Globus pallidus (tissue), 1 donor: ENCODE results near the gene SP1.
A peak's percentile ranks its signal among the peaks of the same experiment; 100 is the strongest.
"Not testable (repeated sequence)": the region's sequence is repeated elsewhere in the genome, so short reads cannot be mapped to it uniquely, and the experiment has no call there.

Experiments used
- DNase-seq: peaks from one replicate; pipeline ENCODE4 v3.0.0-alpha.2; 2015; ENCODE audit warnings: low spot score

SP1 gene

DNA sequence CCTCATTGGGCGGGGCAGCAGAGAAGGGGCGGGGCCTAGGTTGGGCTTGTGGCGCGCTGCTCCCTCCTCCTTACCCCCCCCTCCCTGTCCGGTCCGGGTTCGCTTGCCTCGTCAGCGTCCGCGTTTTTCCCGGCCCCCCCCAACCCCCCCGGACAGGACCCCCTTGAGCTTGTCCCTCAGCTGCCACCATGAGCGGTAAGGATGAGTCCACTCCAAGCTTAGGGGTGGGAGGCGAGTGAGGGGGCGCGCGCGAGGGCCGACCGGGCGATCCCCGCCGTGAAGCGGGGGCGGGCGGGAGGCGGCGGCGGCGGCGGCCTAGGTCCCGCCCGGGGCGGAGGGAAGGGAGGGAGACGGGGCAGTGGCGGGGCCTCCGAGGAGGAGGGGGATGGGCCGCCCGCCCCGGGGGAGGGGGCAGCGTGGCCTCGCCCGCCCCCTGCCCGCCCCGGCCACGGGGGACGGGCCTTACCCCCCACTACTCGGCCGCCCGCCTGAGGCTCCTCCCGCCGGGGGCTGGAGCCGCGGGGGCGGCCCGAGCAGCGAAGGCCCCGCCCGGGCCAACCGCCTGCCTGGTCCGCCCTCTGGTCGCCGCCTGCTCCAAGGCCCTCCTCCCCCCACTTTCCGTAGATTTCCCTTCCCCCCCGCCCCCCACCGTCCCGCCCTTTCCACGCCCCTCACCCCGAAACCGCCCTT is at the start of gene SP1:
SP1 (plus strand) TSS at position 73 of the 690 bp plus-strand sequence; CDS start at position 189, 116 bp downstream.
- peak; percentile 92 for DNase-seq

DNA sequence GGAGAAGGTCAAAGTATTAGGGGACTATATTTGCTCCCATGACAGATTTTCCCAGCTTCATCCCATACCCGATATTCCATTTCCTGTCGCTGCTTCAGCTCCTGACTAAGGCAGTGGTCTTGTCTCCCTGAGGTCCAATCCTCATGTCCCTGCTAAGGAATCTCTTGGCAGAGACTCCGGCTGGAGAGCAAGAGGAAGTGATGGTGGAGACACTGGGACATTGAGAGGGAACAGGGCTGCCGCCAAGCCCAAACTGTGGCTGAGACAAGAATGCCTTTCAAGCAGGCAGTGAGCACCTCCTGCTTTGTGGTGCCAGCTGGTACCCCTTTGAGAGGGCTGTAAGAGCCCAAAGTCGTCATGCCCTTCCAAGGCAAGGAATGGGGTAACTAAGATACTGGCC is 49.3 kb upstream of the SP1 start:
- peak; percentile 14 for DNase-seq

DNA sequence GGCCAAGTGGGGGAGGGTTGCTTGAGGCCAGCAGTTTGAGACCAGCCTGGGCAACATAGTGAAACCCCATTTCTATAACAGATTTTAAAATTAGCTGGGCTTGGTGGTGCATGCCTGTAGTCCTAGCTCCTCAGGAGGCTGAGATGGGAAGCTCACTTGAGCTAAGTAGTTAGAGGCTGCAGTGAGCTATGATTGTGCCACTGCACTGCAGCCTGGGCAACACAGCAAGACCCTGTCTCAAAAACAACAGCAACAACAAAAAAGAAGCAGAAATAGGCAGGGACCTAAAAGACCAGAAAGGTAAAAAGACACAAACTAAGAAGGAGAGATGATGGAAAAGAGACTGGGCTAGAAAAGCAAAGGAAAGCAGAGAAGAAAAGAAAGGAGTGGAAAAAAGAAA is 47.6 kb upstream of the SP1 start:
- DNase-seq, result not testable (repeated sequence)

DNA sequence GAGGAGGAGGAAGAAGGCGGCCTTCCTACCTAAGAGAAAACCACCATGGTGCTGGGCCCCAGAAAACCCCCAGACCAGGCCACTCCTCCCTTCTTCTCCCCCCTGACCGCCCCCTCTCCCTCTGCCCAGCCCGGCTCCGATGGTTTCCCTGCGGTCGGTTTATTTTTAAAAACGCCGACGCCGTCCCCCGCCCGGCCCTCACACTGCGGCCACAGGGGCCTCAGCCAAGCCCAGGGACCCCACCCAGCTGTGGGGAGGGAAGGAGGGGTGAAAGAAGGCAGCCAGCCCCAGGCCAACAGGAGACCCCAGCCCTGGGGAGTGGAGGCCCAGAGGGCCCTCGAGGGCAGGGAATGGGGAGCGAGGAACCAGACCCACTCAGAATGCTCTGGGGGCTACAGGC is 47.2 kb upstream of the SP1 start:
- DNase-seq, result no peak

DNA sequence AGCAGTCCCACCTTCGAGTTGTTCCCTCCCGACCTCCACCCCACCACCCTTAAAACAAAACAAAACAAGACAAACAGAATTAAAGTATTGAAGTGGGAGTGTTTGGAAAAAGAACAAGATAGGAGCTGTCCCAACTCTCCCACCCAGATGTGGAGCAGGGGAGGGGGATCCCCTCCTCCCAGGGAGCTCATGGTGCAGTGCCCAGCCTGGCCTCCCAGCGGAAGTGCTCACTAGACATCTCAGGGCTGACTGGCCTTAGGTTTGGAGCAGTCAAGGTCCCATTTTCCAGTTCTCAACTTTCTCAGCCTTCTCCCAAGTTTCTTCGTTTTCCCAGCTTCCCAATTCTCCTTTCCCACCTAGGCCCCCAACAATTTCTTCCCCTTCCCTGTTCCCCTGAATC is 46.7 kb upstream of the SP1 start:
- DNase-seq, result no peak

DNA sequence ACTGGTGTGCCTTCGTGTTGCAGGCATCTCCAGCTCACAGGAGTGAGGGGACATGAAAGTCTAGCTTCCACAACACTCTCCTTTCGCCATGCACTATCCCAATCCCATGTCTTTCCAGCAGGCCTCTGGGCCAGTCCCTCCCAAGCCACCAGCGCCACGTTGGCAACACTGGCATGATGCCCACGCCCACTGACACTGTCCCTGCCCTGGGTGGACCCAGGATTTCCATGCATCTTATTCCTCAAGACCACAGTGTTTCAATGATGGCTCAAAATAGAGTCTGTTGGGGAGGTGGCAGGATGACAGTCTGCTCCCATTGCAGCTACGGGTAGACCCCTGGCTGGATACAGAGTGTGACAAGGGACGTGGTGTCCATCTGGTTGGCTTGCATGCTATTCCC is 46.1 kb upstream of the SP1 start:
- DNase-seq, result no peak

DNA sequence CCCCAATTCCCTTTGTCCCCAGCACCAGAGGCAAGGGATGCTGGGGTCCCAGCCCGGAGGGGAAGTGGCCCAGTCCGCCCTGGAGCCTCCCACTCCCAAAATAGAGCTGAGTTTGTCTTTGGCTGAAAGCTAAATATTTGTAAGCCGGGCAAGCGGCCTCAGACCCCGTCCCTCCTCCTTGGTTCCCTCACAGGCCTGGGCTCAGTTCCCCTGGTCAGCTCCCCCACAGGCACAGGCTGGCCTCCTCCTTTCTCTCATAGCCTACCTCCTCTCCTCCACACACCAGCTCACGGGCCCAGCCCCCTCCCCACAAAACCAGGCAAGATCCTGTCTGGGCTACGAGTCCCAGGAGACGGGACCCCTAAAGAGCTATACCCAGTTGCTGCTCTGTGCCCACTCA is 45.2 kb upstream of the SP1 start:
- DNase-seq, result no peak

DNA sequence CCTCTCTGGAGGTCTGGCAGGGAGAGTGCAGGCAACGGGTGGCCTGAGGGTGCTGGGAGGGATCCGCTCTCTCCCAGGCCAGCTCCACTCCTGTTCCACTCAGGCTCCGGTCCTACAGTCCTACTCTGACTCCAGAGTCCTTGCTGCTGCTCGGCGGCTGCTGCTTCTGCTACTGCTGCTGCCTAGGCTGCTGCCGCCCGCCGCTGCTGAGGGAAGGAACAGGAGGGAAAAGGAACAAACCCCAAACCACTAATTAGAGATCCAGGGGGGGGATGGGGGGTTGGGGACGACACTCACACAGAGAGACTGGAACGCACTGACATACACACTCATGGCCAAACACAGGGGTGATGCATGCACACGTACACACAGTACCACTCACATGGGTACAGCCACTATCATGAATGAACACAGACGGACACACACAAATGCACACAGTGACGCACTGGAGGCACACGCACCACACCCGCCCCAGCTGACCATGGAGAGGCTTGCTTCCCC is 43.7 kb upstream of the SP1 start, which contains the start of gene SP7:
SP7 (minus strand) TSS at position 174 of the 501 bp plus-strand sequence. CDS start 708 bp downstream, outside the sequence.
- no peak for DNase-seq

DNA sequence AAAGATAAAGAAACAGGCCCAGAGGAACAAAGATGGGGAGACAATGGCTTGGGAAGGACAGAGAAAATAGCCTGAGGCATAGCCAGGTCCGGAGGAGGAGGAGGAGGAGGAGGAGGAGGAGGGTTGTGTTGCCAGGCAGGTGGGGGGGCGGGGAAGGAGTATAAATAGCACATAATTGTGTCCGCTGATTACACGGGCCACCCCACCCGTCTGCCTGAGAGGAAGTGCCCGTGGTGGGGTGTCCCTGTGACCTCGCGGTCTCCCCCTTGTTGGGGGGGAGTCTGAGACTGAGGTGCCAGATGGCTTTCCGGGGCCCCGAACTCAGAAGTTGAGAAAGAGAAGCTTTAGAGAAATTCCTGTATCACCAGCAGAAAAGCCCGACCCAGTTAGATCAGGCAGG is 42.0 kb upstream of the SP1 start:
- DNase-seq, result no peak

DNA sequence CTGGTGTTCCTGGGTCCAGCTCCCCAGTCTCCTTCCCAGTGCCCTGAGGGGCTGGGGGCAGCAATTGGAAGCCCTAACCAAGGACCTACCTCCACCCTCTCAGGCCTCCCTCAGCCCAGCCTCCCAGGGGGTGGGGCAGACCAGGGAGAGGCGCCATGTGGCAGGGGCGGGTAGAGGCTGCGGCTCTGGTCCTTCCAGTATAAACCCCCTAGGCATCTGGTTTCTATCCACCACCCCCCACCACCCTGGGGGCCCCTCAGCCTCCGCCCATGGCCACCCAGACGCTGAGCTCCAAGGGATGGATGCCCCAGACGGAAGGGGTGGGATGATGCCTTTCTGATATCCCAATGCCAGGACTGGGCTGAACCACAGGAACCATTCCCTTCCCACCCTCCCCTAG is 41.1 kb upstream of the SP1 start:
- no peak for DNase-seq

DNA sequence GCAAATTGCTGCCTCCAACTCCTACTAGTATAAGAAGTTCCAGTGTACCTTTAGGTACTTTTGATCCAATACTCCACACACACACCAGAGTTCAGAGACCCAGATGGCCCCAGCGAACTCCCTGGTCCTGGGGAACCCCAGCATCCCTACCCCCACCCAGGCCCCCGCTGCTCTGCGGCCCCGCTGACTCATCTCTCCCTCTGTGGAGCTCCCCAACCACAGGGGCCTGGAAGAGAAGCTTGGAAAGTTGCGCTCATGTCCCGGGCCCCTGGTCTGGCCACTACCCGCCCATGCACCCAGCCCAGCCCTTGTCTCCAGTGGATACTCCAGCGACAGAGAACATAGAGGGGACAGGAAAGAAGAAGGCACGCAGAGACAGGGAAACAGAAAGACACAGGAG is 39.6 kb upstream of the SP1 start:
- DNase-seq, result no peak

DNA sequence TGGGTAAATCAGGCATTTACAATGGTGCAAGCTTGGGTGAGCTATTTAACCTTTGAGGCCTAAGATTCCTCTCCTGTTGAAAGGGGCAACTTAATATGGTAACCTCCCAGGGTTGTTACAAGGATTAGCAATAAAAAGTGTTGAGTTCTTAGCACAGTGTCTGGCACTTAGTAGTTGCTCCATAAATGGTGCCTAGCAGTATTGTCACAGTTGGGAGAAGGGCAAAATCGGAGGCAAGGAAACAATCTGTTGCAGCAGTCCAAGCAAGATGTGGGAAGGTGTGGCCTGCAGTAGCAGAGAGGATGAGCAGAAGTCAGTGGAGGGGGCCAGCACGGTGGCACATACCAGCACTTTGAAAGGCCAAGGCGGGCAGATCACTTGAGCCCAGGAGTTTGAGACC is 36.5 kb upstream of the SP1 start:
- no peak for DNase-seq

DNA sequence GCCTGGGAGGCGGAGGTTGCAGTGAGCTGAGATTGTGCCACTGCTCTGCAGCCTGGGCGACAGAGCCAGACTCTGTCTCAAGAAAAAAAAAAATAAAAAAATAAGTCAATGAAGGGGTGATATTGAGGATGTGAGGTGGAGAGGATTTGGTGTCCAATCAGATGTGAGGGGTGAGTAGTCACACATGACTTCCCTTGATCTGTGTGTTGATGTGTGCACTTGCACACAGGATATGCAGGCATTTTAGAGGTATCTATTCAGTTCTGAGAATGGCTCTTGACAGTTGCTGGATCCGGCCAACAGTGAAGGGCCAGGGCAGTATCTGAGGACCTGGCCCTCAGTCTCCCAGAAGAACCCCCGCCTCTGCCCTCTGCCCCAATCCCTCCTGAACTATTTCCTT is 36.0 kb upstream of the SP1 start:
- DNase-seq, result no peak

DNA sequence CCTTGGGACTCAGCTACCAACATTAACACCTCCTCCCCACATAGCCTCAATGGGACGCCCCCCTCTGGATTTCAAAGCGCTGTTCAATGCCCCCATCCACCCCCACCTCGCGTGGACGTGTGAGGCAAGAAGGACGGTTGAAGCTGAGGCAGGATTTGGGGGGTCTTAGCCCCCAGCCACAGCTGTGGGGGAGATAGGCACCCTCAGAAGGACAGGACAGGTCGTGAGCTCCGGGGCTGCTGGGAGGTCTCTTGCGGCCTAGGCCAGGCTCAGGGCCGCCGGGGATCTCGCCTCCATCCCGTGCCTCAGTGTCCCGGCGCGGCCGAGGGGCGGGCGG is 35.5 kb upstream of the SP1 start:
- DNase-seq, result no peak

DNA sequence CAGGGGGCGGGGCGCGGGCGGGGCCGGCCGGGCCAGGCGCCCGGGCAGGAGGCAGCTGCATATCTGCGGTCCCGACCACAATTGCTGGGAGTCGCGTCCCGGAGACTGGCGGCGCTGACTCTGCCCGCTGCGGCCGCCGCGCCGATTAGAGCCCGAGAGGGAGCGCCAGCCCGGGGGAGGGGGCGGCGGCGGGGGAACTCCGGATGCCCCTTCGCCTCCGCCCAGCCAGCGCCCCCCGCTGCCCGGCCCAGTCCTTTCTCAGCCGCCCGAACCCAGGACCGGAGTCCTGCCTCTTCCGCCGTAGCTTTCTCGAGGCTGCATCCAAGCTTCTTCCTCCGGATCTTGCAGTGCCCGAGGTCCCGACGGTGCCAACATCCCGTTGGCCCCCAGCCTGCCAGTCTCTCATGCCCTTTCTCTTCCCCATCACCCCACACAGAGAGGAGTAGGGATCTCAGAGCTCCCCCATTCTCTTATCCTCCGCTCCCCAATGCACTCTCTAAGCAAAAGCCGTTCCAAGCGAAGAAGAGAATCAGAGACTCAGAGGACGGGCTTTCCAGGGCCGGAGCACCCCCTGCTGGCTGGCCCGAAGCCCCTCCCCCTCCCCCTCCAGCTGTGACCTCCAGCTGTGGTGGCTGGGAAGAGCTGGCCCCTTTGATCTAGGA is 35.0 kb upstream of the SP1 start:
- peak; percentile 89 for DNase-seq

DNA sequence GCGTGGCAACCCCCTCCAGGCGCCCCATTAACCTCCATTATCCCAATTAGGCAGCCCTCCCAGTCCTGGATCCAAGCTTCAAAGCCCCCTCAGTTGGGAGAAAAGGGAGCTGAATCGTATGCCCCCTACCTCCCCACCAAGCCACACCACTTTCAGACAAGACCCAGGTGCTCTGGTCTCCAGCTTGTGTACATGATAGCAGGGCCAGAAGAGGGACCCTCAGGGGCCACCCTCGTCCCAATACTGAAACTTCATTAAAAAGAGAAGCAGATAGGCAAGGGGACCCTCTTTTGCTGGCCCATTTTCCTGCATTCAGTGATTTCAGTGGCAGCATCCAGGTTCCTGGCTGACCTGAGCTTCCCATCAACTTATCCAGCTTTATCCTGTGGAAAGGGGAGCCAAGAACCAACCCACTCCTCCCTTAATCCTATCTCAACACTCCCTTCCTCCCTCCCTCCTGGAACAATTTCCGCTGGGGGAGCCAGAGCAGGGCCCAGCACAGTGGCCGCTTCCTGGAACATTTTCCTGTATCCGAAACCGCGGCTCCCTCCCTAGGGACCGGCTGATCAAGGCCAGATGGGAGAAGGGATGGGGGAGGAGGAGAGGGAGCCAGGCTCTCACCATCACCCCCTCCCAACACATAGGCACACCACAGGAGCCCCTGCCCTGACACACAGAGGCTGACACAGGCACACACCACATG is 34.3 kb upstream of the SP1 start:
- no peak for DNase-seq

DNA sequence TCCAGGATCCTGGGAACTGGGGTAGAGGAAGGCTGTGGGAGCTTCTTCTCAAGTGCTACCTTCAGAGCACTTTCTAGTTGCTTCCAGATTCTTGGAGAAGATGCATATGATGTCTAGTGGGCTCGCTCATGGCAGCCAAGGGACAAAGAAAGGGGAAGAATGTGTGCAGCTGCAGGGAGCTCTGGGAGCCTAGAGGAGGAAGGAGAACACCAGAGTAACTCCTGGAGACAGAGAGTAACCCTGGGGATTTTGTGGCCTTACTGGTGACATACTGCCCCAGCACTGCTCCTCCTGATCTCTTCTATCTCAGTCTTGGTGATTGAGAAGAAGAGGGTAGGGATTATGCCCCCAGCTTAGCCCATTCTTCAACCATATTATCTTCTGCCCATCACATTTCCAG is 33.5 kb upstream of the SP1 start:
- DNase-seq, result no peak

DNA sequence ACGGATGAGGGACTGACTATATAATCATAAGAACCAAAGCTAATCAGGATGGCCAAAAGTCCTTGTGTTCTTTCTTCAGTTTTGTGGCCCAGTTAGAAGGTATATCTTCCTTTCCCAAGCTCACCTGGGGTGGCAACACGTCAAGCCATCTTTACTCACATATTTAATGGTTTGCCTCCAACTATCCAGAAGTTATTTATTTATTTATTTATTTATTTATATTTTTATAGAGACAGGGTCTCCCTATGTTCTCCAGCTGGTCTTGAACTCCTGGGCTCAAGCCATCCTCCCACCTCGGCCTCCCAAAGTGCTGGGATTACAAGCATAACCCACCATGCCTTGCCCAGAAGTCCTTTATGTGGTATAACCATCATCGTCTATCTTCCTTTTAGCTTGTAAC is 32.1 kb upstream of the SP1 start:
- no peak for DNase-seq

DNA sequence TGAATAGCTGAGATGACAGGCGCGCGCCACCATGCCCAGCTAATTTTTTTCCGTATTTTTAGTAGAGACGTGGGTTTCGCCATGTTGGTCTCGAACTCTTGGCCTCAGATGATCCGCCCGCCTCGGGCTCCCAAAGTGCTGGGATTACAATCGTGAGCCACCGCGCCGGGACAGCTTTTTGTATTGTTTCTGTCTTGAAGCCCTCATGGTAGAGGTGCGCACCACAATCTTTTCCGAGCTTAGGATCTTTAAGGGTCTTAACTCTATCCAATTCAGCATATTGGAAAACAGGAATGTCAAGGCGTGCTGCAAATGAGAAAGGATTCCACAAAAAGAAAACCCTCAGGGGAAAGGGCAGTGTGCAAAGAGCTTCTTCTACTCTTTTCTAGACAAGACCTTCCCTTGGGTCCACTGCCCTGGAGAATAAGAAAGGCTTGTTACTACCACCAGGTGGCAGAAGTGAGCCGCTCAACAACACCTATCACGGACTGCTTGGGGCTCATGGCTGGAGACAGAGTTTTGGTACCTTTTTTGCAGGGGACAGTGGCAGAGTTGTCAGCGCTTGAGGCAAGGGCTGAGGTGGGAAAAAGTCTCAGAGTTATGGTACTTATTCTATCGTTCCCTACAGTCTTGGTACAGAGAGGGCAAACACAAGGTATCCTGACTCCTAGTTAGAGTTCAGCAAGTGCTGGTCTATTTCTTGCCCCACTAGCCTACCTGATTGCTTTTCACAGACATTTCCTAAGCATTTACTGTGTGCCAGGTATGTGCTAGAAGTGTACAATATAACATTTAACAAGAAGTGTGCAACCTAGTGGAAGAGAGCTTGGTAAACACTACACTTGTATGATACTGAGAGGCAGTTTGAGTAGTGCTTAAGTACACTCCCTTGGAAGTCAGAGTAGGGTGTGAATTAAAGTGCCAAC is 27.4 kb upstream of the SP1 start:
- DNase-seq, result peak; percentile 86

DNA sequence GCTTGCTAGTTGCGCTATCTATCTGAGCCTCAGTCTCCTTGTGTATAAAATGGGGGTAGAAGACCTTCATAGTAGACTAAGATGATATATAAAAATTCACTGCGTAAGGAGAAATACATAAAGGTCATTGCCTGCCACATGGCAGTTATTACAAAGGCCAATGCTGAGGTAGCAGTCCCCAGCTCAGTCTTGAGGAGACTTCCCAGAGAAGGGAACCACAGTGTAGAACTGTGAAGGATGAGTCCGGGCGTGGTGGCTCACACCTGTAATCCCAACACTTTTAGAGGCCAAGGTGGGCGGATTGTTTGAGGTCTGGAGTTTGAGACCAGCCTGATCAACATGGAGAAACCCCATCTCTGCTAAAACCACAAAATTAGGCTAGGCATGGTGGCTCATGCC is 26.7 kb upstream of the SP1 start:
- no peak for DNase-seq

DNA sequence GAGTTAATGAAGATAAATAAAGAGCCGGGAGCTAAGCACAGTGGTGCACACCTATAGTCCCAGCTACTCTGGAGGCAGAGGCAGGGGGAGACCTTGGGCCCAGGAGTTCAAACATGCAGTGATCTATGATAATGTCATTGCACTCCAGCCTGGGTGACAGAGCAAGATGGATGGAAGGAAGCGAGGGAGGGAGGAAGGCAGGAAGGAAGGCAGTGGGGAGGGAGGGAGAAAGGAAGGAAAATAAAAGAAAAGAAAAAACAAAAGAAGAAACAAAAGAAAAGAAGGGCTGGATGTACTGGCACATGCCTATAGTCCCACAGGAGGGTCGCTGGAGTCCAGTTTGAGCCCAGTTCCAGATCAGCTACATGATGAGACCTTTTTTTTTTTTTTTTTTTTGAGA is 24.9 kb upstream of the SP1 start:
- DNase-seq, result no peak

DNA sequence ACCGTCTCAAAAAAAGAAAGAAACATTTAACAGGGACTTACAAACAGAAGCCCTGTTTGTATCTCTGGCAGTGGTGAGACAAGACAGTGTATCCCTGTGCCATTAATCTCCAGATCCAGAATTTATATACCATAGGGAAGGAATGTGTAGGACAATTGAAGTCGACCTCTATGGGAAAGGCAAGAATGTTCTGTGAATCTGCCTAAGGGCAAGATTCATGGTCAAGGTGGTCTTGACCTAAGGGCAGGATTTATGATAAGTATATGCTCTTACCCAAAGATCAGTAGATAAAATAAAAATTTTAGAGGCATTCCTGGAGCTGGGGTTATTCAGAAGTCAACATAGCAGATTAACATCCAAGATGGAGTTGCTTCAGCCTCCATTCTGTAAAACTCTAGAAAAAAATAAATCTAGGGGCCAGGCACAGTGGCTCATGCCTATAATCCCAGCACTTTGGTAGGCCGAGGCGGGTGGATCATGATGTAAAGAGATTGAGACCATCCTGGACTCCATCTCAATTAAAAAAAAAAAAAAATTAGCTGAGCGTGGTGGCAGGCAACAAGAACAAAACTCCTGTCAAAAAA is 21.0 kb upstream of the SP1 start:
- DNase-seq, result no peak
